ENCODE measurements around the gene CDKN1C. TPM values are rescaled to one million over a fixed set of nuclear protein-coding genes. Genes with fewer than 3 reads are reported as not detected.

The CDKN1C gene
- total and polyA plus RNA-seq, 4 donors = 2.6 to 10.2 (median 3.5) TPM

DNA sequence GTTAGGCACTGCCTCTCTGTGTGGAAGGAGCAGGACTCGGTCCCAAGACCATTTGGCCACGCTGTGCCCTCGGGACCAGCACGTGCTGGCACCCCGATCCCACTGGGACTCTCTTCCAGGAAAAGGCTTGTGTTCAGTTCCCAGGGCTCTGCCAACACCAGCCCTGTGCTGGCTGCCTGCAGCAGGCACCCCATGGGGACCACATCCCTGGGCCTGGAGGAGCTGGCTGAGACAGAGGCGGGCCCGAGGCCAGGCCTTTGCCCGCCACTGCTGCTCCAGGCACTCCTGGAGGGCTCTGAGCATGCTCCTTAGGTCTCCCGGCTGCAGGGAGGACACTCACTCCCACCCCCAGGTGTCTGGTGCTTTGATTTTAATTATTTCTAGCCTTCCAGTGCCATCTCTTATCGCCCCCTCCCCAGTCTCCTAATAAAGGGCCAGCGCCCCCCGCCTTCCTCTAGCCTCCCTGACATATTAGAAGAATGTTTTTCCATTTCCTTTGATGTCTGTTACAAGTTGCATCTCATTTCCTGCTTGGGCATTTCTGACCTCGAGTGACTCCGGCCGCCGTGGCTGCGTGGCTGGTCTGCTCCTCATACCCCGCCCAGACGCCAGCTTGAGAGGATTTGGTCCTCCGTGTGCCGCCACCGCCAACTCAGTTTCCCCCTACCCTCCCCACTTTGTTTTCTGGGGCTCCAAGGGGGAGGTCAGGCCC is 14.4 kb downstream of the CDKN1C start:
- DNase-seq (ENCODE audit: low spot score) = no peak
- TF ChIP-seq HNF4A (conservative IDR thresholded peaks at IDR 0.05) = no peak
- no peak for TF ChIP-seq CTCF (IDR thresholded peaks at IDR 0.05; ENCODE audit: low read depth, low read length, missing input control)
- TF ChIP-seq TAF1 (conservative IDR thresholded peaks at IDR 0.05) = no peak
- TF ChIP-seq ATF3 (IDR thresholded peaks at IDR 0.05) = no peak
- TF ChIP-seq FOXA1 (IDR thresholded peaks at IDR 0.05) = no peak
- no peak for TF ChIP-seq RXRA (IDR thresholded peaks at IDR 0.05)
- no peak for TF ChIP-seq NR2F2 (IDR thresholded peaks at IDR 0.05)
- Histone ChIP-seq H3K9me3 (ENCODE audit: control insufficient read depth in 4 of 4, low read length in 3 of 4) (peaks cover 0 to 6% (median under 1%) of the 10 kb centered on the region in 4 donors), H3K36me3 (ENCODE audit: control insufficient read depth in 4 of 4, insufficient read depth in 3 of 4, low read depth in 1 of 4, low read length in 3 of 4) (no peaks in the 10 kb centered on the region), H3K9ac (ENCODE audit: low read depth in 1 of 2, low read length in 2 of 2) (no peak overlapping the region), H3K27ac (ENCODE audit: low read depth in 1 of 2, low read length in 2 of 2) (no peak overlapping the region), H3K4me3 (ENCODE audit: low read depth in 1 of 3, low read length in 3 of 3) (no peak overlapping the region), H3K4me1 (ENCODE audit: control insufficient read depth in 4 of 4, insufficient read depth in 4 of 4, low read length in 3 of 4) (no peaks in the 10 kb centered on the region), H3K27me3 (ENCODE audit: control insufficient read depth in 4 of 4, insufficient read depth in 4 of 4, low read length in 3 of 4) (peaks cover 0 to 3% (median 3%) of the 10 kb centered on the region in 4 donors)
- 57% methylated on average over 22 of the region's 22 CpGs for WGBS

GRCh38 chr11:2870460-2870859 is 15.1 kb downstream of the CDKN1C start:
- TF ChIP-seq MAX (IDR thresholded peaks at IDR 0.05) (no peak), RXRA (IDR thresholded peaks at IDR 0.05) (no peak), HNF4A (conservative IDR thresholded peaks at IDR 0.05) (no peak), CTCF (IDR thresholded peaks at IDR 0.05; ENCODE audit: low read depth, low read length, missing input control) (no peak), EGR1 (IDR thresholded peaks at IDR 0.05; ENCODE audit: low read depth in 2 of 2) (no peak), SP1 (IDR thresholded peaks at IDR 0.05) (no peak), GABPA (IDR thresholded peaks at IDR 0.05 in 1 of 2, conservative IDR thresholded peaks at IDR 0.05 in 1 of 2) (no peak), RAD21 (IDR thresholded peaks at IDR 0.05) (no peak), REST (IDR thresholded peaks at IDR 0.05) (no peak)
- TF ChIP-seq, protein P1, sequence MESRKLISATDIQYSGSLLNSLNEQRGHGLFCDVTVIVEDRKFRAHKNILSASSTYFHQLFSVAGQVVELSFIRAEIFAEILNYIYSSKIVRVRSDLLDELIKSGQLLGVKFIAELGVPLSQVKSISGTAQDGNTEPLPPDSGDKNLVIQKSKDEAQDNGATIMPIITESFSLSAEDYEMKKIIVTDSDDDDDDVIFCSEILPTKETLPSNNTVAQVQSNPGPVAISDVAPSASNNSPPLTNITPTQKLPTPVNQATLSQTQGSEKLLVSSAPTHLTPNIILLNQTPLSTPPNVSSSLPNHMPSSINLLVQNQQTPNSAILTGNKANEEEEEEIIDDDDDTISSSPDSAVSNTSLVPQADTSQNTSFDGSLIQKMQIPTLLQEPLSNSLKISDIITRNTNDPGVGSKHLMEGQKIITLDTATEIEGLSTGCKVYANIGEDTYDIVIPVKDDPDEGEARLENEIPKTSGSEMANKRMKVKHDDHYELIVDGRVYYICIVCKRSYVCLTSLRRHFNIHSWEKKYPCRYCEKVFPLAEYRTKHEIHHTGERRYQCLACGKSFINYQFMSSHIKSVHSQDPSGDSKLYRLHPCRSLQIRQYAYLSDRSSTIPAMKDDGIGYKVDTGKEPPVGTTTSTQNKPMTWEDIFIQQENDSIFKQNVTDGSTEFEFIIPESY (IDR thresholded peaks at IDR 0.05) = no peak
- H3K9ac ChIP-seq (ENCODE audit: low read depth in 1 of 2, low read length in 2 of 2) = no peak overlapping the region
- no peaks in the 10 kb centered on the region for H3K36me3 ChIP-seq (ENCODE audit: control insufficient read depth in 4 of 4, insufficient read depth in 3 of 4, low read depth in 1 of 4, low read length in 3 of 4)
- no peak overlapping the region for H3K27ac ChIP-seq (ENCODE audit: low read depth in 1 of 2, low read length in 2 of 2)
- 57% methylated on average over 17 of the region's 17 CpGs for WGBS
- H3K27me3 ChIP-seq (ENCODE audit: control insufficient read depth in 4 of 4, insufficient read depth in 4 of 4, low read length in 3 of 4) = peaks cover 0 to 3% (median 3%) of the 10 kb centered on the region in 4 donors
- no peak for DNase-seq (ENCODE audit: low spot score)
- H3K4me1 ChIP-seq (ENCODE audit: control insufficient read depth in 4 of 4, insufficient read depth in 4 of 4, low read length in 3 of 4) = no peaks in the 10 kb centered on the region
- peaks cover 0 to 6% (median under 1%) of the 10 kb centered on the region in 4 donors for H3K9me3 ChIP-seq (ENCODE audit: control insufficient read depth in 4 of 4, low read length in 3 of 4)
- no peak overlapping the region for H3K4me3 ChIP-seq (ENCODE audit: low read depth in 1 of 3, low read length in 3 of 3)

Data from liver (tissue), 9 donors.